ENCODE data around the gene RASAL1.

The RASAL1 gene

GRCh38 chr12:113075137-113075683 lies 60.4 kb downstream of the RASAL1 start:
- peak; percentile 93 for DNase-seq (ENCODE audit: low spot score)
- TF ChIP-seq, protein P1, sequence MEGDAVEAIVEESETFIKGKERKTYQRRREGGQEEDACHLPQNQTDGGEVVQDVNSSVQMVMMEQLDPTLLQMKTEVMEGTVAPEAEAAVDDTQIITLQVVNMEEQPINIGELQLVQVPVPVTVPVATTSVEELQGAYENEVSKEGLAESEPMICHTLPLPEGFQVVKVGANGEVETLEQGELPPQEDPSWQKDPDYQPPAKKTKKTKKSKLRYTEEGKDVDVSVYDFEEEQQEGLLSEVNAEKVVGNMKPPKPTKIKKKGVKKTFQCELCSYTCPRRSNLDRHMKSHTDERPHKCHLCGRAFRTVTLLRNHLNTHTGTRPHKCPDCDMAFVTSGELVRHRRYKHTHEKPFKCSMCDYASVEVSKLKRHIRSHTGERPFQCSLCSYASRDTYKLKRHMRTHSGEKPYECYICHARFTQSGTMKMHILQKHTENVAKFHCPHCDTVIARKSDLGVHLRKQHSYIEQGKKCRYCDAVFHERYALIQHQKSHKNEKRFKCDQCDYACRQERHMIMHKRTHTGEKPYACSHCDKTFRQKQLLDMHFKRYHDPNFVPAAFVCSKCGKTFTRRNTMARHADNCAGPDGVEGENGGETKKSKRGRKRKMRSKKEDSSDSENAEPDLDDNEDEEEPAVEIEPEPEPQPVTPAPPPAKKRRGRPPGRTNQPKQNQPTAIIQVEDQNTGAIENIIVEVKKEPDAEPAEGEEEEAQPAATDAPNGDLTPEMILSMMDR (IDR thresholded peaks at IDR 0.05; ENCODE audit: extremely low read depth, missing control alignments): no peak

GRCh38 chr12:113073586-113073985 lies 62.0 kb downstream of the RASAL1 start:
- TF ChIP-seq, protein P1 (IDR thresholded peaks at IDR 0.05; ENCODE audit: extremely low read depth, missing control alignments): no peak
- DNase-seq (ENCODE audit: low spot score): no peak

GRCh38 chr12:113072136-113072535 lies 63.4 kb downstream of the RASAL1 start:
- no peak for DNase-seq (ENCODE audit: low spot score)
- TF ChIP-seq, protein P1 (IDR thresholded peaks at IDR 0.05; ENCODE audit: extremely low read depth, missing control alignments): no peak

GRCh38 chr12:113071135-113072112 lies 64.1 kb downstream of the RASAL1 start:
- no peak for DNase-seq (ENCODE audit: low spot score)
- TF ChIP-seq, protein P1 (IDR thresholded peaks at IDR 0.05; ENCODE audit: extremely low read depth, missing control alignments): no peak

DNA sequence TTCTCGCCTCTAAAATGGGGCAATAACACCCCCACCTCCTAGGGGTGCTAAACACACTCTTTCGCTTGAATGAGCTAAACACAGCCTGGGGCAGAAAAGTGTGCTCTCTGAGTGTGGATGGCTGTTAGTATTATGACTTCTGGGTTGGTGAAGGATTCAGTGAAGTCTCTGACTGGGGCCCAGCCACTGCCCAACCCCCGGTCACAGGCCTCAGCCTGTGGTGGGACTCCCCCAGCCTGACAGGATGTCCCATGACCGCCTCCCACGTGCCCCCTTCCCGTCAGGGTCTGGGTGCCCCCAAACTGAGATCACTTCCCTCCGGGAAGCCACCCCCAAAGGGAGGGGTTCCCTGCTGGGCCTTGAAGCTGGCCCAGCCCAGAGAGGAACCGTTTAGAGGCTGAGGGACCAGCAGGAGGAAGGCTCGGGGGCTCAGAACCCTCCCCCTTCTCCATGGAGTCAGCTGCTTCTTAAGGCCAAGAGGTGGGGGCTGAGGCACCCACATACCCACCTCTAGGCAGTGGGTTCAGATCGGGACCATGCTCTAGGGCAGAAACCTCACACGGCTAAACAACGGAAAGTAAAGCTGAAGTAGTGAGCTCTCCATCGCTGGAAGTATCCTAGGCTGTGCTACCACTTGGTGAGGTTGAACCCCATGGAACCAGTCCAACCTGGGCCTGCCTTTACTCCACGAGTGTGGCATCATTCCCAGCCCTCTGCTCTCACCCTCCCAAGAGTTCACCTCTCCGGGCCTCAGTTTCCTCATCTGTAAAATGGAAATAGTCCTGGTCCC lies 65.2 kb downstream of the RASAL1 start:
- DNase-seq (ENCODE audit: low spot score): peak; percentile 88
- TF ChIP-seq, protein P1 (IDR thresholded peaks at IDR 0.05; ENCODE audit: extremely low read depth, missing control alignments): no peak

DNA sequence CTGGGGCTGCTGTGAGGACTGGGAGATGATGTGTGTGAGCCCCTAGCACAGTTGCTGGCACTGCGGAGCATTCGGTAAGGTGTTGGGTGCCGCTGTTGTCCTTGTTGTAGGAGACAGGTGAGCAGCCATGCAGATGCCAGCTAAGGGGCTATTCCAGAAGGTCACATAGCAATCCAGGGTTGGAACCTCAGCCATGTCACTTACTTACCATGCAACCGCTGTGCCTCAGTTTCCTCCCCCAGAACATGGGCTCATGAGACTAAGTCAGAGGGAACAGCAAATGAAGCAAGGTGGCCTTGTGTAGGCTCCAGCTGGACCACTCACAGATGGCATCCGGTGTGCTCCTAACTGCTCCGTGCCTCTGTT lies 65.8 kb downstream of the RASAL1 start:
- TF ChIP-seq, protein P1 (IDR thresholded peaks at IDR 0.05; ENCODE audit: extremely low read depth, missing control alignments): no peak
- DNase-seq (ENCODE audit: low spot score): no peak
